ENCODE data around the gene PARVB.

- TF ChIP-seq CBFB (IDR thresholded peaks at IDR 0.05; ENCODE audit: low read depth) (no peak), CTCF (IDR thresholded peaks at IDR 0.05 in 2 of 3, conservative IDR thresholded peaks at IDR 0.05 in 1 of 3; ENCODE audit: control insufficient read depth in 2 of 3, extremely low read depth in 1 of 3, insufficient read depth in 1 of 3, low read depth in 3 of 3, low read length in 3 of 3) (no peak), REST (IDR thresholded peaks at IDR 0.05; ENCODE audit: low read depth, low read length) (no peak), STAT1 (conservative IDR thresholded peaks at IDR 0.05) (no peak), POLR2A (IDR thresholded peaks at IDR 0.05; ENCODE audit: low read depth, low read length) (no peak; the same call in 1 of the 2 replicates), PBX3 (IDR thresholded peaks at IDR 0.05; ENCODE audit: insufficient replicate concordance, low read depth, low read length) (no peak), EZH2 (IDR thresholded peaks at IDR 0.05; ENCODE audit: borderline replicate concordance, control insufficient read depth, low read depth, low read length) (no peak), POLR2AphosphoS5 (IDR thresholded peaks at IDR 0.05; ENCODE audit: low read length) (no peak)
Measured at GRCh38 chr22:44188316-44188715, 164.2 kb downstream of the PARVB start.

Data from GM12878 (cell line).